Panc1 (cell line): ENCODE results near the gene CCT7. TPM values are rescaled to one million over a fixed set of nuclear protein-coding genes. Genes with fewer than 3 reads are reported as not detected.

Experiments
- ATAC-seq: fragments of 200-7000 bp; cut with Tn5 transposase; 2 replicates; pipeline ENCODE4 v1.9.1; 2020; ENCODE audit warnings: mild to moderate bottlenecking, moderate library complexity
- BruUV-seq: library from RNA; stranded (reverse); fragments of 400-500 nt; replicated peaks from 2 replicates; lab custom pipeline; 2021; lab: Mats Ljungman, UMichigan
- CTCF ChIA-PET: fragments of 300-600 bp; sonication (Branson Sonifier 250); formaldehyde crosslinking; loops from one replicate; lab custom pipeline; 2022; ENCODE audit warnings: antibody characterized with exemption; lab: Charles Lee
- POLR2A ChIA-PET: fragments of 300-600 bp; sonication (Branson Sonifier 250); formaldehyde crosslinking; loops from one replicate; lab custom pipeline; 2022; ENCODE audit warnings: antibody characterized with exemption; lab: Charles Lee
- DNase-seq: peaks from one replicate; pipeline ENCODE4 v3.0.0-alpha.2; 2010; ENCODE audit warnings: low read depth, low spot score
- H3K27ac ChIP-seq: 2 replicates; pipeline ENCODE4 v1.5.1; 2011; ENCODE audit warnings: mild to moderate bottlenecking, low read length, inconsistent platforms
- H3K27me3 ChIP-seq: fragments of 200-500 bp; sonication (Bioruptor generic); 2 replicates; pipeline ENCODE4 v1.6.0; 2014; ENCODE audit warnings: low read length, inconsistent platforms; ENCODE audit not compliant: control insufficient read depth, insufficient read depth
- H3K36me3 ChIP-seq: fragments of 200-500 bp; sonication (Bioruptor generic); 2 replicates; pipeline ENCODE4 v1.5.1; 2014; ENCODE audit warnings: inconsistent platforms, mild to moderate bottlenecking, low read length, moderate library complexity; ENCODE audit not compliant: control insufficient read depth, insufficient read depth
- H3K4me1 ChIP-seq: 2 replicates; pipeline ENCODE4 v1.5.1; 2011; ENCODE audit warnings: inconsistent platforms, mild to moderate bottlenecking, low read length, moderate library complexity; ENCODE audit not compliant: control insufficient read depth, insufficient read depth
- H3K4me3 ChIP-seq, 2 experiments: 2 replicates each; pipeline ENCODE4 v1.5.1; 2011 to 2012; ENCODE audit warnings: low read depth in 2 of 2, low read length in 2 of 2, mild to moderate bottlenecking in 2 of 2, inconsistent platforms in 1 of 2, moderate library complexity in 1 of 2
- H3K9me3 ChIP-seq: fragments of 200-500 bp; sonication (Bioruptor generic); 2 replicates; pipeline ENCODE4 v1.5.1; 2014; ENCODE audit warnings: low read depth, mild to moderate bottlenecking, inconsistent platforms, low read length, moderate library complexity; ENCODE audit not compliant: control insufficient read depth, insufficient read depth
- POLR2AphosphoS5 ChIP-seq: IDR thresholded peaks from 2 replicates; pipeline ENCODE4 v1.6.1; 2012; ENCODE audit warnings: mild to moderate bottlenecking, low read depth, low read length, moderate library complexity
- SIN3A ChIP-seq: IDR thresholded peaks from 2 replicates; pipeline ENCODE4 v1.6.1; 2012; ENCODE audit warnings: low read depth, mild to moderate bottlenecking, low read length, moderate library complexity, borderline replicate concordance; ENCODE audit not compliant: insufficient read depth
- TCF7L2 ChIP-seq: IDR thresholded peaks from 2 replicates; pipeline ENCODE4 v1.6.1; 2011; ENCODE audit warnings: mild to moderate bottlenecking, low read depth, low read length, inconsistent platforms
- in situ Hi-C: cut with HindIII; loops from 2 replicates; pipeline ENCODE4 v1.10.0; 2016; ENCODE audit warnings: low sequenced_read_pairs, low pct_unique_long_range_greater_than_20kb
- intact Hi-C: fragments of 100-400 bp; cut with micrococcal nuclease; formaldehyde crosslinking; loops from one replicate; pipeline ENCODE4 v1.10.0; 2022; ENCODE audit not compliant: unreplicated experiment
- total RNA-seq: library from RNA; stranded (reverse); gene quantifications from one replicate; pipeline ENCODE4 v1.2.1, GENCODE V29; 2021; ENCODE audit not compliant: unreplicated experiment
- TF ChIP-seq, protein P1 (sequence below), 2 experiments: IDR thresholded peaks; 2 replicates each; pipeline ENCODE4 v1.6.1; 2011 to 2012; ENCODE audit warnings: low read depth in 2 of 2, control low read depth in 1 of 2, low read length in 1 of 2, mild to moderate bottlenecking in 1 of 2, moderate library complexity in 1 of 2; ENCODE audit not compliant: insufficient read depth in 1 of 2
- TF ChIP-seq, protein P2 (sequence below): fragments of 450-650 bp; IDR thresholded peaks from 2 replicates; pipeline ENCODE4 v1.5.1; 2017; ENCODE audit warnings: mild to moderate bottlenecking

Gene CCT7
- total RNA-seq, 1 experiment from 2014 or later, result 426 TPM

DNA sequence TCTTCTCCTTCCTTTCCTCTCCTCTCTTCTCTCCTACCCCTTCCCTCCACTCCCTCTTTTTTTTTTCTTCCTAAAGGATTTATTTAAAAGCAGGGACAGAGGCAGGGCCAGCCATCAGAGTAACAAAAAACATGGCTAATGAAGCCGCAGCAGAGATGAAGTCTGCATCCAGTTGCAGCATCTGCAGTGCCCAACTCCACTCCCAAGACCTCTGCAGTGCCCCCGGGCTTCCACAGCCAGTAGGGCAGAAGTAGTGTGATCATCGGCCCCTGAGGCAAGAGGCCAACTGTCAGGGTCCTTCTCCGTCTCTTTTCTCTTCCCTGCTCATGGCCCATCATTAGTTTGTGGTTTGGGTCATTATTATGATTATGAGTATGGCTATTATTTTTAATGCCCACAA is 63.5 kb downstream of the CCT7 start:
- DNase-seq, result no peak
- H3K4me3 ChIP-seq, result no peak overlapping the region
- H3K36me3 ChIP-seq, result no peaks in the 10 kb centered on the region
- intact Hi-C loops, result no loop called here
- no peaks in the 10 kb centered on the region for H3K9me3 ChIP-seq
- in situ Hi-C loops, result loop anchor here (10.0 kb wide), 1 partner anchor 63 kb away; the partner anchor contains the start of genes CCT7 and PRADC1
- ChIA-PET CTCF (no interaction called here), POLR2A (no interaction called here)
- peaks cover 42% of the 10 kb centered on the region for H3K27me3 ChIP-seq
- no peak overlapping the region for H3K27ac ChIP-seq
- 0 out of 2 replicates have a peak, but pooled peaks cover 2% of the 10 kb centered on the region for H3K4me1 ChIP-seq
- TF ChIP-seq, protein P1, sequence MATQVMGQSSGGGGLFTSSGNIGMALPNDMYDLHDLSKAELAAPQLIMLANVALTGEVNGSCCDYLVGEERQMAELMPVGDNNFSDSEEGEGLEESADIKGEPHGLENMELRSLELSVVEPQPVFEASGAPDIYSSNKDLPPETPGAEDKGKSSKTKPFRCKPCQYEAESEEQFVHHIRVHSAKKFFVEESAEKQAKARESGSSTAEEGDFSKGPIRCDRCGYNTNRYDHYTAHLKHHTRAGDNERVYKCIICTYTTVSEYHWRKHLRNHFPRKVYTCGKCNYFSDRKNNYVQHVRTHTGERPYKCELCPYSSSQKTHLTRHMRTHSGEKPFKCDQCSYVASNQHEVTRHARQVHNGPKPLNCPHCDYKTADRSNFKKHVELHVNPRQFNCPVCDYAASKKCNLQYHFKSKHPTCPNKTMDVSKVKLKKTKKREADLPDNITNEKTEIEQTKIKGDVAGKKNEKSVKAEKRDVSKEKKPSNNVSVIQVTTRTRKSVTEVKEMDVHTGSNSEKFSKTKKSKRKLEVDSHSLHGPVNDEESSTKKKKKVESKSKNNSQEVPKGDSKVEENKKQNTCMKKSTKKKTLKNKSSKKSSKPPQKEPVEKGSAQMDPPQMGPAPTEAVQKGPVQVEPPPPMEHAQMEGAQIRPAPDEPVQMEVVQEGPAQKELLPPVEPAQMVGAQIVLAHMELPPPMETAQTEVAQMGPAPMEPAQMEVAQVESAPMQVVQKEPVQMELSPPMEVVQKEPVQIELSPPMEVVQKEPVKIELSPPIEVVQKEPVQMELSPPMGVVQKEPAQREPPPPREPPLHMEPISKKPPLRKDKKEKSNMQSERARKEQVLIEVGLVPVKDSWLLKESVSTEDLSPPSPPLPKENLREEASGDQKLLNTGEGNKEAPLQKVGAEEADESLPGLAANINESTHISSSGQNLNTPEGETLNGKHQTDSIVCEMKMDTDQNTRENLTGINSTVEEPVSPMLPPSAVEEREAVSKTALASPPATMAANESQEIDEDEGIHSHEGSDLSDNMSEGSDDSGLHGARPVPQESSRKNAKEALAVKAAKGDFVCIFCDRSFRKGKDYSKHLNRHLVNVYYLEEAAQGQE (IDR thresholded peaks at IDR 0.05; ENCODE audit: insufficient read depth in 1 of 2, low read depth in 2 of 2, low read length in 1 of 2), result no peak
- TF ChIP-seq TCF7L2, result no peak
- no peak for TF ChIP-seq SIN3A
- TF ChIP-seq POLR2AphosphoS5, result no peak
- TF ChIP-seq, protein P2, sequence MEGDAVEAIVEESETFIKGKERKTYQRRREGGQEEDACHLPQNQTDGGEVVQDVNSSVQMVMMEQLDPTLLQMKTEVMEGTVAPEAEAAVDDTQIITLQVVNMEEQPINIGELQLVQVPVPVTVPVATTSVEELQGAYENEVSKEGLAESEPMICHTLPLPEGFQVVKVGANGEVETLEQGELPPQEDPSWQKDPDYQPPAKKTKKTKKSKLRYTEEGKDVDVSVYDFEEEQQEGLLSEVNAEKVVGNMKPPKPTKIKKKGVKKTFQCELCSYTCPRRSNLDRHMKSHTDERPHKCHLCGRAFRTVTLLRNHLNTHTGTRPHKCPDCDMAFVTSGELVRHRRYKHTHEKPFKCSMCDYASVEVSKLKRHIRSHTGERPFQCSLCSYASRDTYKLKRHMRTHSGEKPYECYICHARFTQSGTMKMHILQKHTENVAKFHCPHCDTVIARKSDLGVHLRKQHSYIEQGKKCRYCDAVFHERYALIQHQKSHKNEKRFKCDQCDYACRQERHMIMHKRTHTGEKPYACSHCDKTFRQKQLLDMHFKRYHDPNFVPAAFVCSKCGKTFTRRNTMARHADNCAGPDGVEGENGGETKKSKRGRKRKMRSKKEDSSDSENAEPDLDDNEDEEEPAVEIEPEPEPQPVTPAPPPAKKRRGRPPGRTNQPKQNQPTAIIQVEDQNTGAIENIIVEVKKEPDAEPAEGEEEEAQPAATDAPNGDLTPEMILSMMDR, result no peak
- ATAC-seq, result no peak
- BruUV-seq, result no TSS peak

DNA sequence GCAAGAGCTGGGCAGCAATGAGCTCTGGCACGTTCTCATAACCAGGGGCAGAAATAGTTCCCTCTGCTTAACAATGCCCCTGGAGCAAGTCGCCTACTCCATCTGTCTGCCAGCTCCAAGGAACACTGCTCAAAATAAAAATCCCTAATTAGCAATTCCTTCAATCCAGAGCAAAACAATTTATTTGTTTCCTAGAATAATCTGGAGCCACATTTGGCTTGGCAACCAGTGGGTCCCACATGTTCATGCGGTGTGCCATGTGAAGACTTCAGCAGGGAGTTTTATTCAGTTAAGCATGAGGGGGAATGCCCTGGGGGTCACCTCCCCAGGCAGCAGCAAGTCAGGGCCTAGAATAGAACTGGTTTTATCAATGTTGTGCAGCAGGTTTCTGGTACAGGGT is 66.8 kb downstream of the CCT7 start:
- H3K4me3 ChIP-seq, result no peak overlapping the region
- no peaks in the 10 kb centered on the region for H3K36me3 ChIP-seq
- H3K9me3 ChIP-seq, result no peaks in the 10 kb centered on the region
- no peak overlapping the region for H3K27ac ChIP-seq
- no peak for TF ChIP-seq SIN3A
- peaks cover 26% of the 10 kb centered on the region for H3K27me3 ChIP-seq
- DNase-seq (no peak), ATAC-seq (no peak)
- ChIA-PET POLR2A (no interaction called here), CTCF (no interaction called here)
- intact Hi-C loops, result no loop called here
- no TSS peak for BruUV-seq
- 0 out of 2 replicates have a peak, but pooled peaks cover 2% of the 10 kb centered on the region for H3K4me1 ChIP-seq
- in situ Hi-C loops, result no loop called here

DNA sequence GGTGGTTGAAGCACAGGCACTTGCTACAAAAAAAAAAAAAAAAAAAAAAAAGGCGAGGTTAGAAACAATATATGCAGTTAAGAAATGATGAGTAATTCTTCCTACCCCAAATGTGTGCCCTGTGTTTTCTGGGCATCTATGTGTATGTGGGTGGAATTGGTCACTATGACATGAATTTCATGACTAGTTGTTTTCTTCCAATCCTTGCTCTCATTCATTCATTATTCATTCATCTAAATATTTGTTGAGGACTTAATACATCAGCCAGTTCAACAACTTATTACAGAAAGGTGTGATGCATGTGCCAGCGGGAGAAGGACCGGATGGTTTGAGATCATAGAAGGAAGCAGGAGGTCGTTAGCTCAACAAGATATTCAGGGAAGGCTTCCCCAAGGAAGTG is 67.5 kb downstream of the CCT7 start:
- no peaks in the 10 kb centered on the region for H3K36me3 ChIP-seq
- DNase-seq, result no peak
- intact Hi-C loops, result no loop called here
- ChIA-PET CTCF (no interaction called here), POLR2A (no interaction called here)
- TF ChIP-seq TCF7L2 (no peak), SIN3A (no peak)
- in situ Hi-C loops, result no loop called here
- no peak overlapping the region for H3K4me3 ChIP-seq
- no peak for ATAC-seq
- H3K9me3 ChIP-seq, result no peaks in the 10 kb centered on the region
- H3K4me1 ChIP-seq, result 0 out of 2 replicates have a peak, but pooled peaks cover 2% of the 10 kb centered on the region
- H3K27me3 ChIP-seq, result peaks cover 21% of the 10 kb centered on the region
- H3K27ac ChIP-seq, result no peak overlapping the region
- BruUV-seq, result no TSS peak

Other genes with a start within 250 kb of the CCT7 start
- 27.8 TPM for gene SFXN5, start 162.6 kb upstream of the CCT7 start, total RNA-seq
- 27.3 TPM for gene RAB11FIP5, start 121.4 kb upstream of the CCT7 start, total RNA-seq
- gene NOTO, start 31.7 kb upstream of the CCT7 start, total RNA-seq, result 0.08 TPM
- 37.6 TPM for gene SMYD5, start 20.1 kb upstream of the CCT7 start, total RNA-seq
- gene PRADC1, start 1.1 kb upstream of the CCT7 start, total RNA-seq, result 18.6 TPM
- gene FBXO41, start 50.2 kb downstream of the CCT7 start, total RNA-seq, result 6.5 TPM
- gene EGR4, start 59.2 kb downstream of the CCT7 start, total RNA-seq, result 0.08 TPM
- 19.5 TPM for gene ALMS1, start 151.5 kb downstream of the CCT7 start, total RNA-seq